Retinal pigment epithelial cell (primary cell): ENCODE data around the gene LRRC66.
A peak's percentile ranks its signal among the peaks of the same experiment; 100 is the strongest.

Source experiments
- DNase-seq: peaks from one replicate; pipeline ENCODE4 v3.0.0-alpha.2; 2010; ENCODE audit warnings: low read depth
- H3K4me3 ChIP-seq: 2 replicates; pipeline ENCODE4 v1.5.1; 2011; ENCODE audit warnings: mild to moderate bottlenecking, low read length, control low read depth, moderate library complexity
- CTCF ChIP-seq: conservative IDR thresholded peaks from 2 replicates; pipeline ENCODE4 v1.5.1; 2011; ENCODE audit warnings: low read depth, low read length, control low read depth, inconsistent platforms

LRRC66 gene

GRCh38 chr4:51999250-51999649 is 20.9 kb downstream of the LRRC66 start:
- TF ChIP-seq CTCF = no peak
- H3K4me3 ChIP-seq = no peak overlapping the region
- no peak for DNase-seq

GRCh38 chr4:51998837-51999236 is 21.3 kb downstream of the LRRC66 start:
- no peak overlapping the region for H3K4me3 ChIP-seq
- no peak for DNase-seq
- TF ChIP-seq CTCF = no peak

GRCh38 chr4:51997647-51998046 is 22.5 kb downstream of the LRRC66 start:
- H3K4me3 ChIP-seq = no peak overlapping the region
- no peak for DNase-seq
- TF ChIP-seq CTCF = peak; percentile 7

GRCh38 chr4:51995647-51996220 is 24.4 kb downstream of the LRRC66 start:
- no peak for DNase-seq
- H3K4me3 ChIP-seq = no peak overlapping the region
- no peak for TF ChIP-seq CTCF

GRCh38 chr4:51965862-51966261 is 54.3 kb downstream of the LRRC66 start:
- DNase-seq = no peak
- TF ChIP-seq CTCF = no peak
- no peak overlapping the region for H3K4me3 ChIP-seq

- TF ChIP-seq CTCF = no peak
- no peak overlapping the region for H3K4me3 ChIP-seq
- no peak for DNase-seq
These were observed 56.2 kb downstream of the LRRC66 start for GRCh38 chr4:51963841-51964517.

- peak; percentile 9 for DNase-seq
- no peak for TF ChIP-seq CTCF
These were observed 59.7 kb downstream of the LRRC66 start for GRCh38 chr4:51960486-51960885.

More at GRCh38 chr4:51960486-51960885, 59.7 kb downstream of the LRRC66 start:
- no peak overlapping the region for H3K4me3 ChIP-seq
